H9 (cell line): ENCODE data around the gene SUV39H2. TPM values are rescaled to one million over a fixed set of nuclear protein-coding genes. Genes with fewer than 3 reads are reported as not detected.

Experiments used
- DNase-seq: peaks from one replicate; pipeline ENCODE4 v3.0.0-alpha.2; 2017
- H2AFZ ChIP-seq: one replicate; pipeline ENCODE4 v1.6.1; 2013; ENCODE audit warnings: mild to moderate bottlenecking, low read length, control low read depth, moderate library complexity
- H2AK5ac ChIP-seq: 2 replicates; pipeline ENCODE4 v1.6.1; 2013; ENCODE audit warnings: low read length, control low read depth, mixed read lengths; ENCODE audit not compliant: insufficient read length
- H2BK120ac ChIP-seq: one replicate; pipeline ENCODE4 v1.6.1; 2013; ENCODE audit warnings: low read depth, mild to moderate bottlenecking, low read length, control low read depth, inconsistent platforms; ENCODE audit not compliant: poor library complexity, severe bottlenecking
- H2BK12ac ChIP-seq: 2 replicates; pipeline ENCODE4 v1.6.1; 2013; ENCODE audit warnings: low read length, control low read depth, mixed read lengths, low read depth; ENCODE audit not compliant: insufficient read length
- H2BK15ac ChIP-seq: 2 replicates; pipeline ENCODE4 v1.6.1; 2013; ENCODE audit warnings: low read depth, low read length, control low read depth
- H2BK20ac ChIP-seq: one replicate; pipeline ENCODE4 v1.6.1; 2013; ENCODE audit warnings: low read depth, mild to moderate bottlenecking, low read length, control low read depth, inconsistent platforms; ENCODE audit not compliant: poor library complexity, severe bottlenecking
- H2BK5ac ChIP-seq: 2 replicates; pipeline ENCODE4 v1.6.1; 2013; ENCODE audit warnings: low read length, control low read depth, mixed read lengths; ENCODE audit not compliant: insufficient read length
- H3K14ac ChIP-seq: 2 replicates; pipeline ENCODE4 v1.6.1; 2013; ENCODE audit warnings: low read length, control low read depth; ENCODE audit not compliant: insufficient read depth
- H3K18ac ChIP-seq: 2 replicates; pipeline ENCODE4 v1.6.1; 2013; ENCODE audit warnings: low read depth, mild to moderate bottlenecking, mixed read lengths, low read length, control low read depth; ENCODE audit not compliant: insufficient read length
- H3K23ac ChIP-seq: 2 replicates; pipeline ENCODE4 v1.6.1; 2013; ENCODE audit warnings: low read length, control low read depth, mixed read lengths, low read depth; ENCODE audit not compliant: insufficient read length
- H3K23me2 ChIP-seq: 2 replicates; pipeline ENCODE4 v1.6.1; 2013; ENCODE audit warnings: low read depth, mild to moderate bottlenecking, mixed read lengths, low read length, control low read depth; ENCODE audit not compliant: insufficient read length, poor library complexity, severe bottlenecking
- H3K27ac ChIP-seq: 2 replicates; pipeline ENCODE4 v1.5.1; 2013; ENCODE audit warnings: low read length, control low read depth, mixed read lengths, low read depth; ENCODE audit not compliant: insufficient read length
- H3K27me3 ChIP-seq: 2 replicates; pipeline ENCODE4 v1.6.1; 2013; ENCODE audit warnings: low read length, control low read depth, inconsistent platforms; ENCODE audit not compliant: insufficient read depth
- H3K4ac ChIP-seq: 2 replicates; pipeline ENCODE4 v1.6.1; 2013; ENCODE audit warnings: low read depth, mild to moderate bottlenecking, control low read depth, inconsistent platforms, low read length, moderate library complexity
- H3K4me1 ChIP-seq: 2 replicates; pipeline ENCODE4 v1.6.1; 2013; ENCODE audit warnings: low read length, control low read depth, inconsistent platforms; ENCODE audit not compliant: insufficient read depth
- H3K4me2 ChIP-seq: 2 replicates; pipeline ENCODE4 v1.6.1; 2013; ENCODE audit warnings: low read length, control low read depth, mixed read lengths; ENCODE audit not compliant: insufficient read length, insufficient read depth
- H3K56ac ChIP-seq: 2 replicates; pipeline ENCODE4 v1.6.1; 2013; ENCODE audit warnings: low read depth, mild to moderate bottlenecking, mixed read lengths, low read length, control low read depth; ENCODE audit not compliant: insufficient read length
- H3K79me1 ChIP-seq: 2 replicates; pipeline ENCODE4 v1.6.1; 2013; ENCODE audit warnings: low read depth, mild to moderate bottlenecking, moderate library complexity, low read length, control low read depth, inconsistent platforms; ENCODE audit not compliant: insufficient read depth, poor library complexity, severe bottlenecking
- H3K79me2 ChIP-seq: 2 replicates; pipeline ENCODE4 v1.6.1; 2013; ENCODE audit warnings: low read length, control low read depth, inconsistent platforms; ENCODE audit not compliant: insufficient read depth
- H3K9ac ChIP-seq: 2 replicates; pipeline ENCODE4 v1.6.1; 2013; ENCODE audit warnings: low read length, control low read depth, mixed read lengths; ENCODE audit not compliant: insufficient read length; ENCODE audit errors: extremely low read depth
- H3K9me3 ChIP-seq: one replicate; pipeline ENCODE4 v1.6.1; 2013; ENCODE audit warnings: low read depth, low read length, inconsistent platforms; ENCODE audit not compliant: control insufficient read depth
- H3T11ph ChIP-seq: one replicate; pipeline ENCODE4 v1.6.1; 2013; ENCODE audit warnings: mild to moderate bottlenecking, low read length, control low read depth, inconsistent platforms
- H4K20me1 ChIP-seq: one replicate; pipeline ENCODE4 v1.6.1; 2013; ENCODE audit not compliant: control insufficient read depth, insufficient read length, insufficient read depth
- H4K5ac ChIP-seq: 2 replicates; pipeline ENCODE4 v1.6.1; 2013; ENCODE audit warnings: low read depth, mild to moderate bottlenecking, mixed read lengths, low read length, control low read depth; ENCODE audit not compliant: insufficient read length
- H4K8ac ChIP-seq: replicated peaks from 2 replicates; pipeline ENCODE4 v1.6.1; 2013; ENCODE audit warnings: low read length, control low read depth, mixed read lengths, low read depth; ENCODE audit not compliant: insufficient read length
- H4K91ac ChIP-seq: 2 replicates; pipeline ENCODE4 v1.6.1; 2013; ENCODE audit warnings: low read depth, mild to moderate bottlenecking, moderate library complexity, mixed read lengths, low read length, control low read depth; ENCODE audit not compliant: insufficient read length
- H3K27ac Mint-ChIP-seq, 3 experiments: 2 replicates in 2 of 3; 3 replicates in 1 of 3; pipeline ENCODE4 v1.8.0; 2020 to 2021; ENCODE audit warnings: mixed read lengths in 3 of 3, mild to moderate bottlenecking in 1 of 3, moderate library complexity in 1 of 3
- H3K27me3 Mint-ChIP-seq: 2 replicates; pipeline ENCODE4 v1.8.0; 2021; ENCODE audit warnings: low read depth, mild to moderate bottlenecking, moderate library complexity, mixed read lengths
- H3K36me3 Mint-ChIP-seq, 3 experiments: 2 replicates in 2 of 3; 3 replicates in 1 of 3; pipeline ENCODE4 v1.8.0; 2020 to 2021; ENCODE audit warnings: low read depth in 3 of 3, mixed read lengths in 3 of 3; ENCODE audit not compliant: insufficient read depth in 1 of 3
- H3K4me1 Mint-ChIP-seq, 2 experiments: 2 replicates each; pipeline ENCODE4 v1.8.0; 2020; ENCODE audit warnings: mixed read lengths in 2 of 2
- H3K4me3 Mint-ChIP-seq, 2 experiments: 2 replicates in 1 of 2; 3 replicates in 1 of 2; pipeline ENCODE4 v1.8.0; 2020 to 2021; ENCODE audit warnings: mild to moderate bottlenecking in 2 of 2, mixed read lengths in 2 of 2, moderate library complexity in 1 of 2
- H3K9me3 Mint-ChIP-seq, 2 experiments: 2 replicates in 1 of 2; 3 replicates in 1 of 2; pipeline ENCODE4 v1.8.0; 2020; ENCODE audit warnings: mild to moderate bottlenecking in 2 of 2, mixed read lengths in 2 of 2, moderate library complexity in 1 of 2
- WGBS: extraction: QIAGEN DNeasy Blood & Tissue Kit; methylation state at CpG from one replicate; pipeline ENCODE4 v1.1.7; 2013; ENCODE audit warnings: missing lambda C conversion rate, low lambda C conversion rate, mixed read lengths; ENCODE audit not compliant: insufficient read length; ENCODE audit errors: extremely low coverage; 5-methylcytosine and 5-hydroxymethylcytosine counted together
- total RNA-seq: library from RNA; stranded (reverse); gene quantifications from 2 replicates; pipeline ENCODE4 v1.2.1, GENCODE V29; 2021
- TF ChIP-seq, protein P1 (sequence below): fragments of 200-600 bp; sonication (generic); conservative IDR thresholded peaks from 3 replicates; pipeline ENCODE4 v1.8.0; 2021; ENCODE audit warnings: antibody characterized with exemption, mild to moderate bottlenecking

SUV39H2 gene
- total RNA-seq, 1 experiment from 2014 or later = 59.7 TPM

- H3K36me3 Mint-ChIP-seq = peaks cover 15 to 21% (median 16%) of the 10 kb centered on the region in 3 experiments; a peak in 5 of 7 replicates
- H3K27ac Mint-ChIP-seq = peak overlapping the region in 1 of 3 experiments; percentile 66; a peak in 2 of 7 replicates
- H3K9me3 Mint-ChIP-seq = no peaks in the 10 kb centered on the region
- H2BK20ac ChIP-seq = no peak overlapping the region
- H3K9ac ChIP-seq = no peak overlapping the region
- H3K79me1 ChIP-seq = peaks cover 9% of the 10 kb centered on the region
- H3K23ac ChIP-seq = no peak overlapping the region
- no peak overlapping the region for H2BK12ac ChIP-seq
- H3K18ac ChIP-seq = no peak overlapping the region
- peaks cover 3 to 6% of the 10 kb centered on the region in 2 experiments; a peak in 3 of 4 replicates for H3K4me1 Mint-ChIP-seq
- WGBS = no CpG with 5 or more reads among the region's 2 CpGs
- H3K9me3 ChIP-seq = no peaks in the 10 kb centered on the region
- no peak overlapping the region for H2BK5ac ChIP-seq
- H2AK5ac ChIP-seq = no peak overlapping the region
- H4K8ac ChIP-seq = no peak overlapping the region
- H3K27me3 ChIP-seq = no peaks in the 10 kb centered on the region
- H4K20me1 ChIP-seq = no peaks in the 10 kb centered on the region
- no peaks in the 10 kb centered on the region for H3K23me2 ChIP-seq
- H3K4me3 Mint-ChIP-seq = no peak overlapping the region
- no peaks in the 10 kb centered on the region for H3K4me1 ChIP-seq
- no peak overlapping the region for H3K4me2 ChIP-seq
- no peak overlapping the region for H3K14ac ChIP-seq
- H3K79me2 ChIP-seq = peaks cover 49% of the 10 kb centered on the region
- no peak overlapping the region for H4K91ac ChIP-seq
- DNase-seq = no peak
- H3K56ac ChIP-seq = no peak overlapping the region
- TF ChIP-seq, protein P1, sequence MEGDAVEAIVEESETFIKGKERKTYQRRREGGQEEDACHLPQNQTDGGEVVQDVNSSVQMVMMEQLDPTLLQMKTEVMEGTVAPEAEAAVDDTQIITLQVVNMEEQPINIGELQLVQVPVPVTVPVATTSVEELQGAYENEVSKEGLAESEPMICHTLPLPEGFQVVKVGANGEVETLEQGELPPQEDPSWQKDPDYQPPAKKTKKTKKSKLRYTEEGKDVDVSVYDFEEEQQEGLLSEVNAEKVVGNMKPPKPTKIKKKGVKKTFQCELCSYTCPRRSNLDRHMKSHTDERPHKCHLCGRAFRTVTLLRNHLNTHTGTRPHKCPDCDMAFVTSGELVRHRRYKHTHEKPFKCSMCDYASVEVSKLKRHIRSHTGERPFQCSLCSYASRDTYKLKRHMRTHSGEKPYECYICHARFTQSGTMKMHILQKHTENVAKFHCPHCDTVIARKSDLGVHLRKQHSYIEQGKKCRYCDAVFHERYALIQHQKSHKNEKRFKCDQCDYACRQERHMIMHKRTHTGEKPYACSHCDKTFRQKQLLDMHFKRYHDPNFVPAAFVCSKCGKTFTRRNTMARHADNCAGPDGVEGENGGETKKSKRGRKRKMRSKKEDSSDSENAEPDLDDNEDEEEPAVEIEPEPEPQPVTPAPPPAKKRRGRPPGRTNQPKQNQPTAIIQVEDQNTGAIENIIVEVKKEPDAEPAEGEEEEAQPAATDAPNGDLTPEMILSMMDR = peak; percentile 61
- H3K27me3 Mint-ChIP-seq = no peaks in the 10 kb centered on the region
- no peak overlapping the region for H3K27ac ChIP-seq
- no peak overlapping the region for H2AFZ ChIP-seq
- no peak overlapping the region for H3T11ph ChIP-seq
- no peak overlapping the region for H2BK15ac ChIP-seq
- H2BK120ac ChIP-seq = no peak overlapping the region
- H4K5ac ChIP-seq = no peak overlapping the region
- H3K4ac ChIP-seq = no peak overlapping the region
These were observed 10.7 kb downstream of the SUV39H2 start for GRCh38 chr10:14889318-14889717.
